ENCODE results near the gene MPZL3.
"Not testable (repeated sequence)": the region's sequence is repeated elsewhere in the genome, so short reads cannot be mapped to it uniquely, and the experiment has no call there.

Gene MPZL3

GRCh38 chr11:118212781-118213191 is 39.4 kb downstream of the MPZL3 start:
- DNase-seq (ENCODE audit: low read depth, low spot score): no peak

GRCh38 chr11:118212131-118212725 is 39.9 kb downstream of the MPZL3 start:
- no peak for DNase-seq (ENCODE audit: low read depth, low spot score)

- DNase-seq (ENCODE audit: low read depth, low spot score): peak; percentile 49
Observed at GRCh38 chr11:118211006-118211405, 41.2 kb downstream of the MPZL3 start.

- DNase-seq (ENCODE audit: low read depth, low spot score): no peak
Observed at GRCh38 chr11:118210323-118210722, 41.8 kb downstream of the MPZL3 start.

- no peak for DNase-seq (ENCODE audit: low read depth, low spot score)
Observed at GRCh38 chr11:118209033-118209432, 43.1 kb downstream of the MPZL3 start.

- no peak for DNase-seq (ENCODE audit: low read depth, low spot score)
Observed at GRCh38 chr11:118207079-118207478, 45.1 kb downstream of the MPZL3 start.

GRCh38 chr11:118206391-118207031 is 45.7 kb downstream of the MPZL3 start:
- DNase-seq (ENCODE audit: low read depth, low spot score): no peak

- DNase-seq (ENCODE audit: low read depth, low spot score): no peak
Observed at GRCh38 chr11:118205606-118206378, 46.4 kb downstream of the MPZL3 start.

GRCh38 chr11:118202599-118203422 is 49.4 kb downstream of the MPZL3 start:
- DNase-seq (ENCODE audit: low read depth, low spot score): no peak

- DNase-seq (ENCODE audit: low read depth, low spot score): no peak
Observed at GRCh38 chr11:118201966-118202365, 50.2 kb downstream of the MPZL3 start.

- DNase-seq (ENCODE audit: low read depth, low spot score): no peak
Observed at GRCh38 chr11:118200901-118201680, 51.1 kb downstream of the MPZL3 start.

- no peak for DNase-seq (ENCODE audit: low read depth, low spot score)
Observed at GRCh38 chr11:118200497-118200896, 51.7 kb downstream of the MPZL3 start.

- DNase-seq (ENCODE audit: low read depth, low spot score): no peak
Observed at GRCh38 chr11:118199135-118199534, 53.0 kb downstream of the MPZL3 start.

GRCh38 chr11:118198370-118198769 is 53.8 kb downstream of the MPZL3 start:
- peak; percentile 75 for DNase-seq (ENCODE audit: low read depth, low spot score)

GRCh38 chr11:118194835-118195627 is 57.1 kb downstream of the MPZL3 start:
- DNase-seq (ENCODE audit: low read depth, low spot score): peak; percentile 86

GRCh38 chr11:118193910-118194566 is 58.1 kb downstream of the MPZL3 start:
- no peak for DNase-seq (ENCODE audit: low read depth, low spot score)

- not testable (repeated sequence) for DNase-seq (ENCODE audit: low read depth, low spot score)
Observed at GRCh38 chr11:118192817-118193216, 59.3 kb downstream of the MPZL3 start.

GRCh38 chr11:118190942-118191506 is 61.1 kb downstream of the MPZL3 start:
- not testable (repeated sequence) for DNase-seq (ENCODE audit: low read depth, low spot score)

GRCh38 chr11:118186346-118187107 is 65.6 kb downstream of the MPZL3 start:
- DNase-seq (ENCODE audit: low read depth, low spot score): no peak

Measured in astrocyte of the hippocampus (primary cell).